Panc1 (cell line): ENCODE measurements around the gene PABPN1L.

Source experiments
- CTCF ChIP-seq: fragments of 450-650 bp; IDR thresholded peaks from 2 replicates; pipeline ENCODE4 v1.5.1; 2017; ENCODE audit warnings: mild to moderate bottlenecking
- POLR2AphosphoS5 ChIP-seq: IDR thresholded peaks from 2 replicates; pipeline ENCODE4 v1.6.1; 2012; ENCODE audit warnings: mild to moderate bottlenecking, low read depth, low read length, moderate library complexity
- SIN3A ChIP-seq: IDR thresholded peaks from 2 replicates; pipeline ENCODE4 v1.6.1; 2012; ENCODE audit warnings: low read depth, mild to moderate bottlenecking, low read length, moderate library complexity, borderline replicate concordance; ENCODE audit not compliant: insufficient read depth
- TCF7L2 ChIP-seq: IDR thresholded peaks from 2 replicates; pipeline ENCODE4 v1.6.1; 2011; ENCODE audit warnings: mild to moderate bottlenecking, low read depth, low read length, inconsistent platforms
- TF ChIP-seq, protein P1 (sequence below), 2 experiments: IDR thresholded peaks; 2 replicates each; pipeline ENCODE4 v1.6.1; 2011 to 2012; ENCODE audit warnings: low read depth in 2 of 2, control low read depth in 1 of 2, low read length in 1 of 2, mild to moderate bottlenecking in 1 of 2, moderate library complexity in 1 of 2; ENCODE audit not compliant: insufficient read depth in 1 of 2

GRCh38 chr16:88864099-88864498 lies 2.4 kb downstream of the PABPN1L start:
- TF ChIP-seq CTCF (no peak), POLR2AphosphoS5 (no peak), TCF7L2 (no peak), SIN3A (no peak)
- TF ChIP-seq, protein P1, sequence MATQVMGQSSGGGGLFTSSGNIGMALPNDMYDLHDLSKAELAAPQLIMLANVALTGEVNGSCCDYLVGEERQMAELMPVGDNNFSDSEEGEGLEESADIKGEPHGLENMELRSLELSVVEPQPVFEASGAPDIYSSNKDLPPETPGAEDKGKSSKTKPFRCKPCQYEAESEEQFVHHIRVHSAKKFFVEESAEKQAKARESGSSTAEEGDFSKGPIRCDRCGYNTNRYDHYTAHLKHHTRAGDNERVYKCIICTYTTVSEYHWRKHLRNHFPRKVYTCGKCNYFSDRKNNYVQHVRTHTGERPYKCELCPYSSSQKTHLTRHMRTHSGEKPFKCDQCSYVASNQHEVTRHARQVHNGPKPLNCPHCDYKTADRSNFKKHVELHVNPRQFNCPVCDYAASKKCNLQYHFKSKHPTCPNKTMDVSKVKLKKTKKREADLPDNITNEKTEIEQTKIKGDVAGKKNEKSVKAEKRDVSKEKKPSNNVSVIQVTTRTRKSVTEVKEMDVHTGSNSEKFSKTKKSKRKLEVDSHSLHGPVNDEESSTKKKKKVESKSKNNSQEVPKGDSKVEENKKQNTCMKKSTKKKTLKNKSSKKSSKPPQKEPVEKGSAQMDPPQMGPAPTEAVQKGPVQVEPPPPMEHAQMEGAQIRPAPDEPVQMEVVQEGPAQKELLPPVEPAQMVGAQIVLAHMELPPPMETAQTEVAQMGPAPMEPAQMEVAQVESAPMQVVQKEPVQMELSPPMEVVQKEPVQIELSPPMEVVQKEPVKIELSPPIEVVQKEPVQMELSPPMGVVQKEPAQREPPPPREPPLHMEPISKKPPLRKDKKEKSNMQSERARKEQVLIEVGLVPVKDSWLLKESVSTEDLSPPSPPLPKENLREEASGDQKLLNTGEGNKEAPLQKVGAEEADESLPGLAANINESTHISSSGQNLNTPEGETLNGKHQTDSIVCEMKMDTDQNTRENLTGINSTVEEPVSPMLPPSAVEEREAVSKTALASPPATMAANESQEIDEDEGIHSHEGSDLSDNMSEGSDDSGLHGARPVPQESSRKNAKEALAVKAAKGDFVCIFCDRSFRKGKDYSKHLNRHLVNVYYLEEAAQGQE (IDR thresholded peaks at IDR 0.05; ENCODE audit: insufficient read depth in 1 of 2, low read depth in 2 of 2, low read length in 1 of 2) = no peak
